Mucosa of stomach (tissue), 1 donor: ENCODE data around the gene TNN.

Experiments used
- H3K27me3 ChIP-seq: one replicate; pipeline ENCODE4 v1.7.0; 2013; ENCODE audit warnings: mild to moderate bottlenecking, low read length; ENCODE audit not compliant: control insufficient read depth, insufficient read depth
- H3K36me3 ChIP-seq: one replicate; pipeline ENCODE4 v1.7.0; 2013; ENCODE audit warnings: low read length; ENCODE audit not compliant: control insufficient read depth, insufficient read depth
- H3K4me1 ChIP-seq: one replicate; pipeline ENCODE4 v1.7.0; 2013; ENCODE audit warnings: mild to moderate bottlenecking, low read length; ENCODE audit not compliant: control insufficient read depth, insufficient read depth
- H3K4me3 ChIP-seq: one replicate; pipeline ENCODE4 v1.7.0; 2013; ENCODE audit warnings: low read length
- H3K9ac ChIP-seq: one replicate; pipeline ENCODE4 v1.7.0; 2013; ENCODE audit warnings: mild to moderate bottlenecking, low read length, moderate library complexity
- H3K9me3 ChIP-seq: one replicate; pipeline ENCODE4 v1.7.0; 2013; ENCODE audit warnings: mild to moderate bottlenecking, low read length, moderate library complexity; ENCODE audit not compliant: control insufficient read depth
- donor health status: Pancreatic carcinoma.

Gene TNN

GRCh38 chr1:175171036-175171913 is 103.6 kb downstream of the TNN start:
- peaks cover 12% of the 10 kb centered on the region for H3K4me1 ChIP-seq
- no peaks in the 10 kb centered on the region for H3K36me3 ChIP-seq
- no peaks in the 10 kb centered on the region for H3K9me3 ChIP-seq
- no peak overlapping the region for H3K4me3 ChIP-seq
- no peak overlapping the region for H3K9ac ChIP-seq
- no peaks in the 10 kb centered on the region for H3K27me3 ChIP-seq

GRCh38 chr1:175172503-175172902 is 104.9 kb downstream of the TNN start:
- Histone ChIP-seq H3K36me3 (no peaks in the 10 kb centered on the region), H3K4me3 (no peak overlapping the region), H3K4me1 (peaks cover 12% of the 10 kb centered on the region), H3K9me3 (no peaks in the 10 kb centered on the region), H3K9ac (no peak overlapping the region), H3K27me3 (no peaks in the 10 kb centered on the region)

GRCh38 chr1:175173531-175173930 is 105.9 kb downstream of the TNN start:
- Histone ChIP-seq H3K36me3 (no peaks in the 10 kb centered on the region), H3K4me3 (no peak overlapping the region), H3K4me1 (peaks cover 12% of the 10 kb centered on the region), H3K27me3 (no peaks in the 10 kb centered on the region), H3K9me3 (no peaks in the 10 kb centered on the region), H3K9ac (no peak overlapping the region)

GRCh38 chr1:175174309-175175102 is 106.9 kb downstream of the TNN start:
- no peak overlapping the region for H3K9ac ChIP-seq

GRCh38 chr1:175176246-175176645 is 108.6 kb downstream of the TNN start:
- no peaks in the 10 kb centered on the region for H3K27me3 ChIP-seq

More at GRCh38 chr1:175174309-175175102, 106.9 kb downstream of the TNN start:
- Histone ChIP-seq H3K36me3 (no peaks in the 10 kb centered on the region), H3K4me3 (no peak overlapping the region), H3K9me3 (no peaks in the 10 kb centered on the region), H3K27me3 (no peaks in the 10 kb centered on the region), H3K4me1 (peaks cover 3% of the 10 kb centered on the region)

GRCh38 chr1:175178056-175178455 is 110.4 kb downstream of the TNN start:
- no peaks in the 10 kb centered on the region for H3K9me3 ChIP-seq
- no peaks in the 10 kb centered on the region for H3K36me3 ChIP-seq
- H3K4me1 ChIP-seq, result no peaks in the 10 kb centered on the region
- no peak overlapping the region for H3K9ac ChIP-seq
- H3K27me3 ChIP-seq, result no peaks in the 10 kb centered on the region
- no peak overlapping the region for H3K4me3 ChIP-seq

More at GRCh38 chr1:175176246-175176645, 108.6 kb downstream of the TNN start:
- Histone ChIP-seq H3K36me3 (no peaks in the 10 kb centered on the region), H3K4me3 (no peak overlapping the region), H3K9ac (no peak overlapping the region), H3K4me1 (no peaks in the 10 kb centered on the region), H3K9me3 (no peaks in the 10 kb centered on the region)

GRCh38 chr1:175178456-175178855 is 110.8 kb downstream of the TNN start:
- Histone ChIP-seq H3K27me3 (no peaks in the 10 kb centered on the region), H3K36me3 (no peaks in the 10 kb centered on the region), H3K4me1 (no peaks in the 10 kb centered on the region), H3K4me3 (no peak overlapping the region), H3K9ac (no peak overlapping the region), H3K9me3 (no peaks in the 10 kb centered on the region)

- Histone ChIP-seq H3K9me3 (no peaks in the 10 kb centered on the region), H3K27me3 (no peaks in the 10 kb centered on the region), H3K4me1 (no peaks in the 10 kb centered on the region), H3K9ac (no peak overlapping the region), H3K4me3 (no peak overlapping the region), H3K36me3 (no peaks in the 10 kb centered on the region)
Measured at GRCh38 chr1:175179837-175180590, 112.4 kb downstream of the TNN start.

- H3K9me3 ChIP-seq, result no peaks in the 10 kb centered on the region
- H3K9ac ChIP-seq, result no peak overlapping the region
- H3K4me3 ChIP-seq, result no peak overlapping the region
- H3K36me3 ChIP-seq, result no peaks in the 10 kb centered on the region
- H3K27me3 ChIP-seq, result no peaks in the 10 kb centered on the region
- H3K4me1 ChIP-seq, result no peaks in the 10 kb centered on the region
Measured at GRCh38 chr1:175182201-175182746, 114.6 kb downstream of the TNN start.

GRCh38 chr1:175183586-175183985 is 116.0 kb downstream of the TNN start:
- no peak overlapping the region for H3K9ac ChIP-seq
- no peaks in the 10 kb centered on the region for H3K9me3 ChIP-seq
- H3K4me3 ChIP-seq, result no peak overlapping the region
- no peaks in the 10 kb centered on the region for H3K4me1 ChIP-seq
- no peaks in the 10 kb centered on the region for H3K36me3 ChIP-seq
- no peaks in the 10 kb centered on the region for H3K27me3 ChIP-seq

GRCh38 chr1:175185903-175186302 is 118.3 kb downstream of the TNN start:
- Histone ChIP-seq H3K36me3 (no peaks in the 10 kb centered on the region), H3K9ac (no peak overlapping the region), H3K27me3 (no peaks in the 10 kb centered on the region), H3K4me1 (peaks cover 12% of the 10 kb centered on the region), H3K9me3 (no peaks in the 10 kb centered on the region), H3K4me3 (no peak overlapping the region)
